H9 (cell line): ENCODE data around the gene INMT. TPM values are rescaled to one million over a fixed set of nuclear protein-coding genes. Genes with fewer than 3 reads are reported as not detected.

Experiments used
- DNase-seq: peaks from one replicate; pipeline ENCODE4 v3.0.0-alpha.2; 2017
- H2AFZ ChIP-seq: one replicate; pipeline ENCODE4 v1.6.1; 2013; ENCODE audit warnings: mild to moderate bottlenecking, low read length, control low read depth, moderate library complexity
- H2AK5ac ChIP-seq: 2 replicates; pipeline ENCODE4 v1.6.1; 2013; ENCODE audit warnings: low read length, control low read depth, mixed read lengths; ENCODE audit not compliant: insufficient read length
- H2BK120ac ChIP-seq: one replicate; pipeline ENCODE4 v1.6.1; 2013; ENCODE audit warnings: low read depth, mild to moderate bottlenecking, low read length, control low read depth, inconsistent platforms; ENCODE audit not compliant: poor library complexity, severe bottlenecking
- H2BK12ac ChIP-seq: 2 replicates; pipeline ENCODE4 v1.6.1; 2013; ENCODE audit warnings: low read length, control low read depth, mixed read lengths, low read depth; ENCODE audit not compliant: insufficient read length
- H2BK15ac ChIP-seq: 2 replicates; pipeline ENCODE4 v1.6.1; 2013; ENCODE audit warnings: low read depth, low read length, control low read depth
- H2BK20ac ChIP-seq: one replicate; pipeline ENCODE4 v1.6.1; 2013; ENCODE audit warnings: low read depth, mild to moderate bottlenecking, low read length, control low read depth, inconsistent platforms; ENCODE audit not compliant: poor library complexity, severe bottlenecking
- H2BK5ac ChIP-seq: 2 replicates; pipeline ENCODE4 v1.6.1; 2013; ENCODE audit warnings: low read length, control low read depth, mixed read lengths; ENCODE audit not compliant: insufficient read length
- H3K14ac ChIP-seq: 2 replicates; pipeline ENCODE4 v1.6.1; 2013; ENCODE audit warnings: low read length, control low read depth; ENCODE audit not compliant: insufficient read depth
- H3K18ac ChIP-seq: 2 replicates; pipeline ENCODE4 v1.6.1; 2013; ENCODE audit warnings: low read depth, mild to moderate bottlenecking, mixed read lengths, low read length, control low read depth; ENCODE audit not compliant: insufficient read length
- H3K23ac ChIP-seq: 2 replicates; pipeline ENCODE4 v1.6.1; 2013; ENCODE audit warnings: low read length, control low read depth, mixed read lengths, low read depth; ENCODE audit not compliant: insufficient read length
- H3K23me2 ChIP-seq: 2 replicates; pipeline ENCODE4 v1.6.1; 2013; ENCODE audit warnings: low read depth, mild to moderate bottlenecking, mixed read lengths, low read length, control low read depth; ENCODE audit not compliant: insufficient read length, poor library complexity, severe bottlenecking
- H3K27ac ChIP-seq: 2 replicates; pipeline ENCODE4 v1.5.1; 2013; ENCODE audit warnings: low read length, control low read depth, mixed read lengths, low read depth; ENCODE audit not compliant: insufficient read length
- H3K27me3 ChIP-seq: 2 replicates; pipeline ENCODE4 v1.6.1; 2013; ENCODE audit warnings: low read length, control low read depth, inconsistent platforms; ENCODE audit not compliant: insufficient read depth
- H3K4ac ChIP-seq: 2 replicates; pipeline ENCODE4 v1.6.1; 2013; ENCODE audit warnings: low read depth, mild to moderate bottlenecking, control low read depth, inconsistent platforms, low read length, moderate library complexity
- H3K4me1 ChIP-seq: 2 replicates; pipeline ENCODE4 v1.6.1; 2013; ENCODE audit warnings: low read length, control low read depth, inconsistent platforms; ENCODE audit not compliant: insufficient read depth
- H3K4me2 ChIP-seq: 2 replicates; pipeline ENCODE4 v1.6.1; 2013; ENCODE audit warnings: low read length, control low read depth, mixed read lengths; ENCODE audit not compliant: insufficient read length, insufficient read depth
- H3K56ac ChIP-seq: 2 replicates; pipeline ENCODE4 v1.6.1; 2013; ENCODE audit warnings: low read depth, mild to moderate bottlenecking, mixed read lengths, low read length, control low read depth; ENCODE audit not compliant: insufficient read length
- H3K79me1 ChIP-seq: 2 replicates; pipeline ENCODE4 v1.6.1; 2013; ENCODE audit warnings: low read depth, mild to moderate bottlenecking, moderate library complexity, low read length, control low read depth, inconsistent platforms; ENCODE audit not compliant: insufficient read depth, poor library complexity, severe bottlenecking
- H3K79me2 ChIP-seq: 2 replicates; pipeline ENCODE4 v1.6.1; 2013; ENCODE audit warnings: low read length, control low read depth, inconsistent platforms; ENCODE audit not compliant: insufficient read depth
- H3K9ac ChIP-seq: 2 replicates; pipeline ENCODE4 v1.6.1; 2013; ENCODE audit warnings: low read length, control low read depth, mixed read lengths; ENCODE audit not compliant: insufficient read length; ENCODE audit errors: extremely low read depth
- H3K9me3 ChIP-seq: one replicate; pipeline ENCODE4 v1.6.1; 2013; ENCODE audit warnings: low read depth, low read length, inconsistent platforms; ENCODE audit not compliant: control insufficient read depth
- H3T11ph ChIP-seq: one replicate; pipeline ENCODE4 v1.6.1; 2013; ENCODE audit warnings: mild to moderate bottlenecking, low read length, control low read depth, inconsistent platforms
- H4K20me1 ChIP-seq: one replicate; pipeline ENCODE4 v1.6.1; 2013; ENCODE audit not compliant: control insufficient read depth, insufficient read length, insufficient read depth
- H4K5ac ChIP-seq: 2 replicates; pipeline ENCODE4 v1.6.1; 2013; ENCODE audit warnings: low read depth, mild to moderate bottlenecking, mixed read lengths, low read length, control low read depth; ENCODE audit not compliant: insufficient read length
- H4K8ac ChIP-seq: replicated peaks from 2 replicates; pipeline ENCODE4 v1.6.1; 2013; ENCODE audit warnings: low read length, control low read depth, mixed read lengths, low read depth; ENCODE audit not compliant: insufficient read length
- H4K91ac ChIP-seq: 2 replicates; pipeline ENCODE4 v1.6.1; 2013; ENCODE audit warnings: low read depth, mild to moderate bottlenecking, moderate library complexity, mixed read lengths, low read length, control low read depth; ENCODE audit not compliant: insufficient read length
- H3K27ac Mint-ChIP-seq, 3 experiments: 2 replicates in 2 of 3; 3 replicates in 1 of 3; pipeline ENCODE4 v1.8.0; 2020 to 2021; ENCODE audit warnings: mixed read lengths in 3 of 3, mild to moderate bottlenecking in 1 of 3, moderate library complexity in 1 of 3
- H3K27me3 Mint-ChIP-seq: 2 replicates; pipeline ENCODE4 v1.8.0; 2021; ENCODE audit warnings: low read depth, mild to moderate bottlenecking, moderate library complexity, mixed read lengths
- H3K36me3 Mint-ChIP-seq, 3 experiments: 2 replicates in 2 of 3; 3 replicates in 1 of 3; pipeline ENCODE4 v1.8.0; 2020 to 2021; ENCODE audit warnings: low read depth in 3 of 3, mixed read lengths in 3 of 3; ENCODE audit not compliant: insufficient read depth in 1 of 3
- H3K4me1 Mint-ChIP-seq, 2 experiments: 2 replicates each; pipeline ENCODE4 v1.8.0; 2020; ENCODE audit warnings: mixed read lengths in 2 of 2
- H3K4me3 Mint-ChIP-seq, 2 experiments: 2 replicates in 1 of 2; 3 replicates in 1 of 2; pipeline ENCODE4 v1.8.0; 2020 to 2021; ENCODE audit warnings: mild to moderate bottlenecking in 2 of 2, mixed read lengths in 2 of 2, moderate library complexity in 1 of 2
- H3K9me3 Mint-ChIP-seq, 2 experiments: 2 replicates in 1 of 2; 3 replicates in 1 of 2; pipeline ENCODE4 v1.8.0; 2020; ENCODE audit warnings: mild to moderate bottlenecking in 2 of 2, mixed read lengths in 2 of 2, moderate library complexity in 1 of 2
- CTCF ChIP-seq: fragments of 200-600 bp; sonication (generic); conservative IDR thresholded peaks from 3 replicates; pipeline ENCODE4 v1.8.0; 2021; ENCODE audit warnings: antibody characterized with exemption, mild to moderate bottlenecking
- WGBS: extraction: QIAGEN DNeasy Blood & Tissue Kit; methylation state at CpG from one replicate; pipeline ENCODE4 v1.1.7; 2013; ENCODE audit warnings: missing lambda C conversion rate, low lambda C conversion rate, mixed read lengths; ENCODE audit not compliant: insufficient read length; ENCODE audit errors: extremely low coverage; 5-methylcytosine and 5-hydroxymethylcytosine counted together
- total RNA-seq: library from RNA; stranded (reverse); gene quantifications from 2 replicates; pipeline ENCODE4 v1.2.1, GENCODE V29; 2021

The INMT gene
- total RNA-seq, 1 experiment from 2014 or later = 0.70 TPM

- Histone ChIP-seq H3K79me1 (no peaks in the 10 kb centered on the region), H3T11ph (no peak overlapping the region), H2BK12ac (no peak overlapping the region), H2AK5ac (no peak overlapping the region), H4K5ac (no peak overlapping the region), H3K79me2 (no peaks in the 10 kb centered on the region), H3K27me3 (no peaks in the 10 kb centered on the region), H4K20me1 (no peaks in the 10 kb centered on the region), H3K4ac (no peak overlapping the region), H4K8ac (no peak overlapping the region), H3K27ac (no peak overlapping the region), H3K14ac (no peak overlapping the region), H3K4me2 (no peak overlapping the region), H2BK15ac (no peak overlapping the region), H3K23me2 (no peaks in the 10 kb centered on the region), H3K23ac (no peak overlapping the region), H4K91ac (no peak overlapping the region), H3K9ac (no peak overlapping the region), H2BK5ac (no peak overlapping the region), H3K18ac (no peak overlapping the region), H3K9me3 (no peaks in the 10 kb centered on the region), H2BK120ac (no peak overlapping the region), H2BK20ac (no peak overlapping the region), H3K4me1 (peaks cover 8% of the 10 kb centered on the region; the same call in 1 of the 2 replicates), H3K56ac (no peak overlapping the region), H2AFZ (no peak overlapping the region)
- peaks cover 13% of the 10 kb centered on the region for H3K27me3 Mint-ChIP-seq
- H3K9me3 Mint-ChIP-seq = peaks cover 3% of the 10 kb centered on the region in 2 experiments; a peak in 2 of 5 replicates
- H3K27ac Mint-ChIP-seq = peak overlapping the region in 1 of 3 experiments; percentile 76; a peak in 1 of 7 replicates
- DNase-seq = no peak
- no peak for TF ChIP-seq CTCF
- H3K4me1 Mint-ChIP-seq = peaks cover 35 to 43% of the 10 kb centered on the region in 2 experiments
- H3K4me3 Mint-ChIP-seq = no peak overlapping the region
- WGBS = no CpG with 5 or more reads among the region's 11 CpGs
- H3K36me3 Mint-ChIP-seq = peaks cover 2 to 8% (median 3%) of the 10 kb centered on the region in 3 experiments; a peak in 3 of 7 replicates
Observed at GRCh38 chr7:30731581-30731980, 20.4 kb upstream of the INMT start.
